Hepatocyte (in vitro differentiated cells): Measurements from ENCODE around the gene MAGI2. TPM values are rescaled to one million over a fixed set of nuclear protein-coding genes. Genes with fewer than 3 reads are reported as not detected.

Source experiments
- DNase-seq: peaks from one replicate; pipeline ENCODE4 v3.0.0-alpha.2; 2016; ENCODE audit warnings: low spot score
- H2AFZ ChIP-seq: fragments of 200-600 bp; sonication (generic); 2 replicates; pipeline ENCODE4 v1.6.0; 2016; ENCODE audit warnings: antibody characterized with exemption, mild to moderate bottlenecking
- H3K27ac ChIP-seq: fragments of 200-600 bp; sonication (generic); 2 replicates; pipeline ENCODE4 v1.5.1; 2016; ENCODE audit warnings: mild to moderate bottlenecking
- H3K27me3 ChIP-seq: fragments of 200-600 bp; sonication (generic); 2 replicates; pipeline ENCODE4 v1.6.1; 2016
- H3K36me3 ChIP-seq: fragments of 200-600 bp; sonication (generic); replicated peaks from 2 replicates; pipeline ENCODE4 v1.5.1; 2016; ENCODE audit warnings: low read depth; ENCODE audit not compliant: insufficient read depth
- H3K4me1 ChIP-seq: fragments of 200-600 bp; sonication (generic); 2 replicates; pipeline ENCODE4 v1.5.1; 2016; ENCODE audit warnings: mild to moderate bottlenecking, moderate library complexity; ENCODE audit not compliant: insufficient read depth
- H3K4me2 ChIP-seq: fragments of 200-600 bp; sonication (generic); 2 replicates; pipeline ENCODE4 v1.6.0; 2016
- H3K4me3 ChIP-seq: fragments of 200-600 bp; sonication (generic); 2 replicates; pipeline ENCODE4 v1.5.1; 2016; ENCODE audit warnings: mild to moderate bottlenecking
- H3K79me2 ChIP-seq: fragments of 200-600 bp; sonication (generic); 2 replicates; pipeline ENCODE4 v1.6.0; 2017; ENCODE audit warnings: mild to moderate bottlenecking
- H3K9me2 ChIP-seq: fragments of 200-600 bp; sonication (generic); replicated peaks from 2 replicates; pipeline ENCODE4 v1.6.0; 2017; ENCODE audit warnings: mild to moderate bottlenecking; ENCODE audit not compliant: insufficient read depth
- H3K9me3 ChIP-seq: fragments of 200-600 bp; sonication (generic); 2 replicates; pipeline ENCODE4 v1.5.1; 2016; ENCODE audit warnings: low read depth, mild to moderate bottlenecking
- H4K20me1 ChIP-seq: fragments of 200-600 bp; sonication (generic); 2 replicates; pipeline ENCODE4 v1.6.0; 2016; ENCODE audit warnings: mild to moderate bottlenecking; ENCODE audit not compliant: insufficient read depth, poor library complexity, severe bottlenecking
- EZH2 ChIP-seq: fragments of 200-600 bp; sonication (generic); IDR thresholded peaks from 2 replicates; pipeline ENCODE4 v1.6.1; 2016; ENCODE audit warnings: antibody characterized with exemption, mild to moderate bottlenecking, borderline replicate concordance
- EZH2phosphoT487 ChIP-seq: fragments of 200-600 bp; sonication (generic); IDR thresholded peaks from one replicate; pipeline ENCODE4 v1.6.1; 2018; ENCODE audit warnings: antibody characterized with exemption, mild to moderate bottlenecking, low read depth, moderate library complexity; ENCODE audit not compliant: unreplicated experiment, severe bottlenecking
- WGBS: methylation state at CpG from one replicate; pipeline ENCODE4 v1.1.6; 2016; ENCODE audit warnings: low lambda C conversion rate; ENCODE audit errors: missing lambda C conversion rate; 5-methylcytosine and 5-hydroxymethylcytosine counted together
- polyA plus RNA-seq: library from polyadenylated mRNA; unstranded; fragments of >200 nt; fragmentation: Nextera tagmentation; extraction: Ambion mirVana; gene quantifications from 2 replicates; pipeline ENCODE4 v1.2.1, GENCODE V29; 2016
- total RNA-seq: library from RNA; depleted of rRNA; stranded (reverse); fragments of >200 nt; gene quantifications from 2 replicates; pipeline ENCODE4 v1.2.3, GENCODE V29; 2014
- TF ChIP-seq, protein P1 (sequence below): fragments of 200-600 bp; sonication (generic); IDR thresholded peaks from 2 replicates; pipeline ENCODE4 v1.5.1; 2016; ENCODE audit warnings: antibody characterized with exemption, mild to moderate bottlenecking; ENCODE audit not compliant: poor library complexity

Gene MAGI2
- total and polyA plus RNA-seq, 2 experiments from 2014 or later, result 3.1 to 6.7 TPM

DNA sequence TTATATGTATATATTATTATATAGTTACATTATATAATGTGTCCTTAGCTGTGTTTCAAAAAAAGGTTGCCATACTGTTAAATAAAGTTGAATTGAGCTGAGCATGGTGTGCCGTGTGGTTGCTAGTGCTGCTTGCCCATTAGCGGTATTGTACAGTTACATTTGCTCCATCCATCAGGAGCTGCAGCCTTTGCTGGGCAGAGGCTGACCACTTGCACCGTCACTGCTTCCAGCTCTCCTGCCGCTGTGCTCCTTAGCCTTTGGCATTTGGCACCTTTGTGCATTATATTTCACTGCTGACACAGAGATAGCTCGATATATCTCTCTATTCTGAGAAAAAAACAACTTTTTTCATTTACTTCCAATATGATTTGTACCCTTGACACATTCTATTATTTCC lies 1282.7 kb downstream of the MAGI2 start:
- Histone ChIP-seq H3K4me1 (peaks cover 16% of the 10 kb centered on the region), H3K4me3 (no peak overlapping the region), H3K9me2 (no peaks in the 10 kb centered on the region), H3K79me2 (no peaks in the 10 kb centered on the region), H4K20me1 (no peaks in the 10 kb centered on the region), H3K36me3 (no peaks in the 10 kb centered on the region), H3K4me2 (no peak overlapping the region), H3K27me3 (no peaks in the 10 kb centered on the region), H3K27ac (no peak overlapping the region), H3K9me3 (no peaks in the 10 kb centered on the region), H2AFZ (no peak overlapping the region)
- 99% methylated on average over 5 of the region's 5 CpGs for WGBS
- DNase-seq, result no peak
- TF ChIP-seq, protein P1, sequence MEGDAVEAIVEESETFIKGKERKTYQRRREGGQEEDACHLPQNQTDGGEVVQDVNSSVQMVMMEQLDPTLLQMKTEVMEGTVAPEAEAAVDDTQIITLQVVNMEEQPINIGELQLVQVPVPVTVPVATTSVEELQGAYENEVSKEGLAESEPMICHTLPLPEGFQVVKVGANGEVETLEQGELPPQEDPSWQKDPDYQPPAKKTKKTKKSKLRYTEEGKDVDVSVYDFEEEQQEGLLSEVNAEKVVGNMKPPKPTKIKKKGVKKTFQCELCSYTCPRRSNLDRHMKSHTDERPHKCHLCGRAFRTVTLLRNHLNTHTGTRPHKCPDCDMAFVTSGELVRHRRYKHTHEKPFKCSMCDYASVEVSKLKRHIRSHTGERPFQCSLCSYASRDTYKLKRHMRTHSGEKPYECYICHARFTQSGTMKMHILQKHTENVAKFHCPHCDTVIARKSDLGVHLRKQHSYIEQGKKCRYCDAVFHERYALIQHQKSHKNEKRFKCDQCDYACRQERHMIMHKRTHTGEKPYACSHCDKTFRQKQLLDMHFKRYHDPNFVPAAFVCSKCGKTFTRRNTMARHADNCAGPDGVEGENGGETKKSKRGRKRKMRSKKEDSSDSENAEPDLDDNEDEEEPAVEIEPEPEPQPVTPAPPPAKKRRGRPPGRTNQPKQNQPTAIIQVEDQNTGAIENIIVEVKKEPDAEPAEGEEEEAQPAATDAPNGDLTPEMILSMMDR, result no peak
- TF ChIP-seq EZH2phosphoT487, result no peak
- TF ChIP-seq EZH2, result no peak

- no peaks in the 10 kb centered on the region for H3K9me3 ChIP-seq
- no peaks in the 10 kb centered on the region for H3K79me2 ChIP-seq
- no peak overlapping the region for H3K4me3 ChIP-seq
- no peak overlapping the region for H3K4me2 ChIP-seq
- H3K27ac ChIP-seq, result no peak overlapping the region
- 93% methylated on average over 2 of the region's 2 CpGs for WGBS
- no peak overlapping the region for H2AFZ ChIP-seq
- TF ChIP-seq, protein P1, result no peak
- TF ChIP-seq EZH2phosphoT487 (no peak), EZH2 (no peak)
- H3K27me3 ChIP-seq, result no peaks in the 10 kb centered on the region
- no peaks in the 10 kb centered on the region for H4K20me1 ChIP-seq
- no peaks in the 10 kb centered on the region for H3K36me3 ChIP-seq
- DNase-seq, result no peak
- peaks cover 16% of the 10 kb centered on the region for H3K4me1 ChIP-seq
- H3K9me2 ChIP-seq, result no peaks in the 10 kb centered on the region
These were observed 1283.5 kb downstream of the MAGI2 start for GRCh38 chr7:78169992-78170391.

DNA sequence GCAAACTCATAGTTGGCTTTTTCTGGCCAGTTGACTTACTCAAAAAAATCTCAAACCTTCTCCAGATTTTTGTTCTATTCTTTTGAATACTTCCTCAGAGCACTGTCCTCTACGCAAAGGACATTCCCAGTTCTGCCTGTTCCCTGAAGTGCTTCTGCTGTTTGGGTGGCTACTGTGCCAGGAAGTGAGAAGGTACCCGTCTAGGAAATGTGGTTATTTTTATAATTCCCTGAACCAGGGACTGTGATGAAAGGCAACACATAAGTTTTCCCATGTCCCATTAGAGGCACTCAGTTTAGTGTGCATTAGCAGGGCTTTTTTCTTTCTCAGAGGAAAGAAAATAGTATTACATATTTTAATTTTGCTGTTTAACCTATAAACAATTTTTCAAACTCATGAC lies 1284.6 kb downstream of the MAGI2 start:
- H3K9me2 ChIP-seq, result no peaks in the 10 kb centered on the region
- H3K4me1 ChIP-seq, result peaks cover 16% of the 10 kb centered on the region
- no peaks in the 10 kb centered on the region for H4K20me1 ChIP-seq
- H3K4me3 ChIP-seq, result no peak overlapping the region
- no peak overlapping the region for H3K27ac ChIP-seq
- no peak overlapping the region for H2AFZ ChIP-seq
- H3K79me2 ChIP-seq, result no peaks in the 10 kb centered on the region
- H3K9me3 ChIP-seq, result no peaks in the 10 kb centered on the region
- H3K27me3 ChIP-seq, result no peaks in the 10 kb centered on the region
- TF ChIP-seq EZH2 (no peak), EZH2phosphoT487 (no peak)
- TF ChIP-seq, protein P1, result no peak
- DNase-seq, result no peak
- H3K36me3 ChIP-seq, result no peaks in the 10 kb centered on the region
- WGBS, result 89% methylated on average over 2 of the region's 2 CpGs
- no peak overlapping the region for H3K4me2 ChIP-seq

DNA sequence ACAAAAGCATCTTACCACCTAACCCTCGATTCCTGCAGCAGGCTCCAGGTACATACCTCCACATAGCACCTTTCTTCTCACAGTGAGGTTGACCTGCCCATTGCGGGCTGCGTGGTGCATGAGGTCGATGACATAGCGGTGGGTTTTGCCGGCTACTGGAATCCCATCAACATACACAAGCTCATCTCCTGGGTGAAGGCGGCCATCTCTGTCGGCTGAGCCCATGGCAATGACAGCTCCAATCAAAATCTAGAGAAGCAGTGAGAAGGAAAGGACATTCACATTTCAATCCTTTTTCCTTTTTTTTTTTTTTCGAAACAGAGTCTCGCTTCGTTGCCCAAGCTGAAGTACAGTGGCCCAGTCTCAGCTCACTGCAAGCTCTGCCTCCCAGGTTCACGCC lies 1285.6 kb downstream of the MAGI2 start:
- WGBS, result 96% methylated on average over 12 of the region's 12 CpGs
- Histone ChIP-seq H4K20me1 (no peaks in the 10 kb centered on the region), H3K4me1 (peaks cover 9% of the 10 kb centered on the region), H3K79me2 (no peaks in the 10 kb centered on the region), H3K9me3 (no peaks in the 10 kb centered on the region), H3K4me3 (no peak overlapping the region), H3K27me3 (no peaks in the 10 kb centered on the region), H3K36me3 (no peaks in the 10 kb centered on the region), H2AFZ (no peak overlapping the region), H3K27ac (no peak overlapping the region), H3K9me2 (no peaks in the 10 kb centered on the region), H3K4me2 (no peak overlapping the region)
- no peak for TF ChIP-seq EZH2
- TF ChIP-seq EZH2phosphoT487, result no peak
- TF ChIP-seq, protein P1, result no peak
- DNase-seq, result no peak
